Left ventricle myocardium inferior (tissue), 1 donor: Measurements from ENCODE around the gene HES3. TPM values are rescaled to one million over a fixed set of nuclear protein-coding genes. Genes with fewer than 3 reads are reported as not detected.

Experiments used
- DNase-seq: peaks from one replicate; pipeline ENCODE4 v3.0.0-alpha.2; 2020
- H3K27ac ChIP-seq: fragments of 200-600 bp; replicated peaks from 2 replicates; pipeline ENCODE4 v1.8.0; 2021
- H3K27me3 ChIP-seq: fragments of 200-600 bp; 2 replicates; pipeline ENCODE4 v1.8.0; 2021; ENCODE audit warnings: low read depth
- H3K36me3 ChIP-seq: fragments of 200-600 bp; 2 replicates; pipeline ENCODE4 v1.8.0; 2021
- H3K4me1 ChIP-seq: fragments of 200-600 bp; 2 replicates; pipeline ENCODE4 v1.8.0; 2021
- H3K4me3 ChIP-seq: fragments of 200-600 bp; 2 replicates; pipeline ENCODE4 v1.8.0; 2021; ENCODE audit warnings: mild to moderate bottlenecking, moderate library complexity
- H3K9me3 ChIP-seq: fragments of 200-600 bp; replicated peaks from 2 replicates; pipeline ENCODE4 v1.8.0; 2021
- CTCF ChIP-seq: fragments of 200-600 bp; IDR thresholded peaks from 2 replicates; pipeline ENCODE4 v1.8.0; 2021; ENCODE audit warnings: antibody characterized with exemption, mild to moderate bottlenecking, borderline replicate concordance
- intact Hi-C: fragments of 100-400 bp; cut with micrococcal nuclease; formaldehyde crosslinking; loops from one replicate; pipeline ENCODE4 v1.11.0; 2022
- total RNA-seq: library from RNA; stranded (reverse); fragmentation: NEBNext Ultra II Directional; extraction: Animal tissue kit (Norgen Biotek cat#: 25700); gene quantifications from one replicate; pipeline ENCODE4 v1.2.1, GENCODE V29; 2021
- donor health status: DM: no; HTN: yes; CAD: no; lungs with severe emphysema.

The HES3 gene
- total RNA-seq, 1 donor from 2014 or later: not detected

- peak overlapping the region; percentile 82 for H3K27ac ChIP-seq
- peak; percentile 58 for DNase-seq
- H3K9me3 ChIP-seq: no peaks in the 10 kb centered on the region
- no peak overlapping the region for H3K4me3 ChIP-seq
- peaks cover 55% of the 10 kb centered on the region for H3K4me1 ChIP-seq
- H3K27me3 ChIP-seq: no peaks in the 10 kb centered on the region
- no peak for TF ChIP-seq CTCF
- H3K36me3 ChIP-seq: peaks cover 67% of the 10 kb centered on the region
- intact Hi-C loops: no loop called here
These were observed 20.4 kb upstream of the HES3 start for GRCh38 chr1:6223617-6224016.

DNA sequence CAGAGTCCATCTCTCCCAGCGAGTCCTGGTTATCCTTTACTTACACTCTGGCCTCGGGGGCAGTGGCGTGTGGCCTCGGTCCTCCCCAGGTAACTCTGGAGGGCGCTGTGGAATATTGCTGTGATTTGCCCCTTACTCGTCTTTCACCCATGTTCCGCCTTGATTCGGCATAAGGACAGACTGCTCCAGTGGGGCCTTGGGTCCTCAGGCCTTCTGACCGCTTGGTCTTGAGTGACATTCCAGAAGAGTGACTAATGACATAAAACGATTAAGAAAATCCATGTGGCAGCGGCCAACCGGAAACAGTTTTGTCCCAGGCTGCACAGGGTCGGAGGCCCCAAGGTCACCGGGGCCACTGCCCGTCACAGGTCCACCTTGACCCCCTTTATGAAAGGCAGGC, 19.3 kb upstream of the HES3 start:
- TF ChIP-seq CTCF: no peak
- no peak for DNase-seq
- peaks cover 55% of the 10 kb centered on the region for H3K4me1 ChIP-seq
- H3K27ac ChIP-seq: peak overlapping the region; percentile 82
- no peaks in the 10 kb centered on the region for H3K27me3 ChIP-seq
- H3K36me3 ChIP-seq: peaks cover 75% of the 10 kb centered on the region
- no peak overlapping the region for H3K4me3 ChIP-seq
- no peaks in the 10 kb centered on the region for H3K9me3 ChIP-seq
- intact Hi-C loops: no loop called here

DNA sequence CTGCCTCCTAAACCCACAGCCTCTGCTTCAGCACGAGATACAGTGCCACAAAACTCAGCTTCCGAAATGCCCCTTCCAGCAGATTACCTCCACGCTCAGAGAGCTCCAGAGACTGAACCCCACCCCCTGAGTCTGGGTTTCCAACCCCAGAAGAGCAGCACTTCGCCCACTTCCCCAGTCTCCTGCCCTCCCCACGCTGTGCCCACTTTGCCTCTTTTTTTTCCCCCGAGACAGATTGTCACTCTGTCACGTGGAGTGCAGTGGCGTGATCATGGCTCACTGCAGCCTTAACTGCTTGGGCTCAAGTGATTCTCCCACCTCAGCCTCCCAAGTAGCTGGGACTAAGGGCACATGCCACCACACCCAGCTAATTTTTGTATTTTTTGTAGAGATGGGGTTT, 18.3 kb upstream of the HES3 start:
- no peak overlapping the region for H3K4me3 ChIP-seq
- H3K27me3 ChIP-seq: no peaks in the 10 kb centered on the region
- H3K9me3 ChIP-seq: no peaks in the 10 kb centered on the region
- H3K36me3 ChIP-seq: peaks cover 83% of the 10 kb centered on the region
- peak overlapping the region; percentile 82 for H3K27ac ChIP-seq
- no peak for TF ChIP-seq CTCF
- H3K4me1 ChIP-seq: peaks cover 55% of the 10 kb centered on the region
- intact Hi-C loops: no loop called here
- DNase-seq: no peak

GRCh38 chr1:6233376-6233775, 10.6 kb upstream of the HES3 start:
- TF ChIP-seq CTCF: no peak
- H3K36me3 ChIP-seq: peaks cover 62% of the 10 kb centered on the region

DNA sequence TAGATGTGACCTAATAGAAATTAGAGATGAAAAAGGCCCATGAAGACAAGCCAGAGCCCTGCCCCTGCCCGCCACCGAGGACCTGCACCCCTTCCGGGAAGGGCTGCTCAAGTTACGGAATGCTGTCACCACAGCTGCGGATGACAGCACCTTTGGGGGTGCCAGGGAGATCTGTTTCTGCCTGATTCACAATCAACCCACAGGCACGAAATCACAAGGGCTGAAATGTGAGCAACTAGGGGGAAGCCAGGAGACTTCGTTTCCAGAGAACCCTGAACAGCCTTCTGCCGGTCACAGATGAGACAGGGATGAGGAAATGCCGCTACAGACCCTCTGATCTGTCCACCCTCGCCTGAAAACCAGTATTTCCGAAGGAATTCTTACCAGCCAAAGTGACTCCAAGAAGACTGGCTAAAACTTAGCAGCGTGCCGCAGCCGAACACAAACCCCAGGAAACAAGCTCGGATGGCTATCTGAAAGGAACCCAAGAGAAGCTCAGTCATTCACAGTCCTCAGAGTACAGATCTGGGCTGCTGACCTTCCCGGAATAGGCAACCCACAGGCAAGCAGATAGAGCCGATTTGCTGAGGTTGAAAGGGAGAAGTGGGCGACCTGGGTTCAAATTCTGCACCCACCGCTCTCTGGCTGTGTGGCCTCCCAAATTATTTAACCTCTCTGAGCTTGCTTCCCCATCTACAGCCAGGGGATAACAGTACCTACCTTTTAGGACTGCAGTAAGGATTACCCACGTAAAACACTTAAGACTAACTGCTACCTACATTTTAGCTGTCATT, 9.3 kb upstream of the HES3 start:
- DNase-seq: no peak
- peak overlapping the region; percentile 72 for H3K4me3 ChIP-seq
- intact Hi-C loops: no loop called here

More at GRCh38 chr1:6233376-6233775, 10.6 kb upstream of the HES3 start:
- intact Hi-C loops: no loop called here
- Histone ChIP-seq H3K27me3 (no peaks in the 10 kb centered on the region), H3K9me3 (no peaks in the 10 kb centered on the region), H3K4me3 (no peak overlapping the region), H3K4me1 (peaks cover 40% of the 10 kb centered on the region), H3K27ac (peak overlapping the region; percentile 17)
- no peak for DNase-seq

More for the DNA sequence above, 9.3 kb upstream of the HES3 start:
- Histone ChIP-seq H3K27me3 (peaks cover 11% of the 10 kb centered on the region), H3K4me1 (peaks cover 40% of the 10 kb centered on the region), H3K36me3 (peaks cover 50% of the 10 kb centered on the region), H3K9me3 (no peaks in the 10 kb centered on the region), H3K27ac (peak overlapping the region; percentile 90)
- TF ChIP-seq CTCF: no peak
